ENCODE measurements around the gene DIP2C.

The DIP2C gene

GRCh38 chr10:553233-553632 lies 136.2 kb downstream of the DIP2C start:
- no peak for DNase-seq (ENCODE audit: low spot score)

- DNase-seq (ENCODE audit: low spot score) = no peak
Measured at GRCh38 chr10:552679-553078, 136.8 kb downstream of the DIP2C start.

GRCh38 chr10:551373-552252 lies 137.9 kb downstream of the DIP2C start:
- DNase-seq (ENCODE audit: low spot score) = no peak

- no peak for DNase-seq (ENCODE audit: low spot score)
Measured at GRCh38 chr10:550665-551372, 138.6 kb downstream of the DIP2C start.

GRCh38 chr10:549391-549790 lies 140.1 kb downstream of the DIP2C start:
- no peak for DNase-seq (ENCODE audit: low spot score)

GRCh38 chr10:548238-548901 lies 141.1 kb downstream of the DIP2C start:
- DNase-seq (ENCODE audit: low spot score) = no peak

- no peak for DNase-seq (ENCODE audit: low spot score)
Measured at GRCh38 chr10:547591-548081, 141.8 kb downstream of the DIP2C start.

GRCh38 chr10:546971-547590 lies 142.4 kb downstream of the DIP2C start:
- DNase-seq (ENCODE audit: low spot score) = no peak

GRCh38 chr10:546451-546850 lies 143.0 kb downstream of the DIP2C start:
- DNase-seq (ENCODE audit: low spot score) = no peak

- no peak for DNase-seq (ENCODE audit: low spot score)
Measured at GRCh38 chr10:543862-544822, 145.3 kb downstream of the DIP2C start.

GRCh38 chr10:543131-543530 lies 146.3 kb downstream of the DIP2C start:
- DNase-seq (ENCODE audit: low spot score) = no peak

- no peak for DNase-seq (ENCODE audit: low spot score)
Measured at GRCh38 chr10:541750-542371, 147.6 kb downstream of the DIP2C start.

GRCh38 chr10:541041-541440 lies 148.4 kb downstream of the DIP2C start:
- no peak for DNase-seq (ENCODE audit: low spot score)

GRCh38 chr10:538895-539294 lies 150.6 kb downstream of the DIP2C start:
- DNase-seq (ENCODE audit: low spot score) = no peak

GRCh38 chr10:536935-537334 lies 152.5 kb downstream of the DIP2C start:
- no peak for DNase-seq (ENCODE audit: low spot score)

GRCh38 chr10:536371-536925 lies 153.0 kb downstream of the DIP2C start:
- no peak for DNase-seq (ENCODE audit: low spot score)

GRCh38 chr10:535952-536351 lies 153.5 kb downstream of the DIP2C start:
- DNase-seq (ENCODE audit: low spot score) = no peak

- no peak for DNase-seq (ENCODE audit: low spot score)
Measured at GRCh38 chr10:535051-535450, 154.4 kb downstream of the DIP2C start.

GRCh38 chr10:534047-534566 lies 155.4 kb downstream of the DIP2C start:
- no peak for DNase-seq (ENCODE audit: low spot score)

- DNase-seq (ENCODE audit: low spot score) = no peak
Measured at GRCh38 chr10:533611-534010, 155.9 kb downstream of the DIP2C start.
